H1 (cell line): ENCODE data around the gene TMEM150B. TPM values are rescaled to one million over a fixed set of nuclear protein-coding genes. Genes with fewer than 3 reads are reported as not detected.

Experiments
- CTCF ChIA-PET: fragments of 300-600 bp; sonication (Branson Sonifier 250); formaldehyde crosslinking; loops from one replicate; lab custom pipeline; 2021; ENCODE audit not compliant: partially characterized antibody; lab: Charles Lee
- POLR2A ChIA-PET: fragments of 300-600 bp; sonication (Branson Sonifier 250); formaldehyde crosslinking; loops from one replicate; lab custom pipeline; 2021; ENCODE audit warnings: inconsistent platforms; ENCODE audit not compliant: partially characterized antibody; lab: Charles Lee
- DNase-seq, 2 experiments: peaks; one replicate each; pipeline versions ENCODE4 v3.0.0 to v3.0.0-alpha.2; 2010 to 2022; ENCODE audit warnings: low spot score in 2 of 2, low read depth in 1 of 2, mixed read lengths in 1 of 2
- FAIRE-seq: peaks from 2 replicates; lab custom pipeline; 2011; peaks lifted over from hg19 to GRCh38; lab: Jason Lieb, UNC
- H2AFZ ChIP-seq: 2 replicates; pipeline ENCODE4 v1.8.1; 2012; ENCODE audit warnings: low read length, inconsistent platforms
- H2AK5ac ChIP-seq: 2 replicates; pipeline ENCODE4 v1.6.1; 2013; ENCODE audit warnings: low read depth, low read length
- H2BK120ac ChIP-seq: replicated peaks from 2 replicates; pipeline ENCODE3; 2013; ENCODE audit warnings: low read depth, low read length, inconsistent platforms
- H2BK12ac ChIP-seq: 2 replicates; pipeline ENCODE4 v1.6.1; 2013; ENCODE audit warnings: low read depth, low read length
- H2BK15ac ChIP-seq: 2 replicates; pipeline ENCODE4 v1.6.1; 2013; ENCODE audit warnings: low read length
- H2BK20ac ChIP-seq: 2 replicates; pipeline ENCODE4 v1.6.1; 2013; ENCODE audit warnings: low read length
- H2BK5ac ChIP-seq: 2 replicates; pipeline ENCODE4 v1.6.1; 2013; ENCODE audit warnings: low read depth, low read length
- H3K14ac ChIP-seq: 2 replicates; pipeline ENCODE4 v1.6.1; 2013; ENCODE audit warnings: inconsistent platforms; ENCODE audit not compliant: insufficient read length
- H3K18ac ChIP-seq: 2 replicates; pipeline ENCODE4 v1.6.1; 2013; ENCODE audit warnings: low read length; ENCODE audit errors: extremely low read depth
- H3K23ac ChIP-seq: 2 replicates; pipeline ENCODE4 v1.6.1; 2013; ENCODE audit warnings: inconsistent platforms; ENCODE audit not compliant: insufficient read length
- H3K23me2 ChIP-seq: 2 replicates; pipeline ENCODE4 v1.6.1; 2013; ENCODE audit warnings: low read depth, low read length
- H3K27ac ChIP-seq: 2 replicates; pipeline ENCODE4 v1.6.1; 2011; ENCODE audit warnings: low read depth, low read length, inconsistent platforms
- H3K27me3 ChIP-seq, 4 experiments: replicated peaks in 1 of 4; 1 replicate in 1 of 4; 2 replicates in 3 of 4; pipeline versions ENCODE4 v1.6.1 to v1.8.1; 2011 to 2013; ENCODE audit warnings: low read length in 3 of 4, mild to moderate bottlenecking in 3 of 4, inconsistent platforms in 2 of 4, mixed read lengths in 2 of 4, moderate library complexity in 1 of 4; ENCODE audit not compliant: control insufficient read depth in 3 of 4, insufficient read depth in 3 of 4; ENCODE audit errors: extremely low read depth in 1 of 4
- H3K36me3 ChIP-seq, 4 experiments: 2 replicates each; pipeline versions ENCODE4 v1.6.1 to v1.8.1; 2011 to 2013; ENCODE audit warnings: mild to moderate bottlenecking in 4 of 4, low read length in 3 of 4, moderate library complexity in 2 of 4, control low read depth in 1 of 4, inconsistent platforms in 1 of 4; ENCODE audit not compliant: insufficient read depth in 4 of 4, control insufficient read depth in 2 of 4
- H3K4ac ChIP-seq: replicated peaks from 2 replicates; pipeline ENCODE3; 2013; ENCODE audit warnings: low read length, low read depth, mixed read lengths, inconsistent platforms; ENCODE audit not compliant: insufficient read length
- H3K4me1 ChIP-seq, 4 experiments: replicated peaks in 1 of 4; 1 replicate in 1 of 4; 2 replicates in 3 of 4; pipeline versions ENCODE4 v1.6.1 to v1.8.1; 2011 to 2013; ENCODE audit warnings: low read length in 3 of 4, inconsistent platforms in 2 of 4, mixed read lengths in 1 of 4; ENCODE audit not compliant: insufficient read depth in 4 of 4, control insufficient read depth in 3 of 4
- H3K4me2 ChIP-seq, 2 experiments: 2 replicates each; pipeline versions ENCODE4 v1.6.1 to v1.8.1; 2011 to 2013; ENCODE audit warnings: low read depth in 2 of 2, low read length in 2 of 2, control low read depth in 1 of 2, inconsistent platforms in 1 of 2, mild to moderate bottlenecking in 1 of 2; ENCODE audit not compliant: insufficient read depth in 1 of 2
- H3K4me3 ChIP-seq, 4 experiments: fragments of 200-600, 300-600 bp in 1 of 4; sonication (generic), shearing (Covaris generic), sonication (Bioruptor Twin) in 1 of 4; 2 replicates each; pipeline versions ENCODE4 v1.5.1 to v1.8.1; 2011 to 2016; ENCODE audit warnings: low read length in 4 of 4, low read depth in 3 of 4, control low read depth in 2 of 4, inconsistent platforms in 2 of 4, mild to moderate bottlenecking in 2 of 4, mixed read lengths in 1 of 4, moderate library complexity in 1 of 4; ENCODE audit not compliant: insufficient read depth in 2 of 4; ENCODE audit errors: extremely low read depth in 1 of 4
- H3K56ac ChIP-seq: replicated peaks from 2 replicates; pipeline ENCODE3; 2013; ENCODE audit warnings: low read depth, mild to moderate bottlenecking, mixed read lengths, low read length, inconsistent platforms; ENCODE audit not compliant: insufficient read length
- H3K79me1 ChIP-seq: 2 replicates; pipeline ENCODE4 v1.6.1; 2013; ENCODE audit warnings: low read depth, low read length, control low read depth
- H3K79me2 ChIP-seq, 2 experiments: 2 replicates each; pipeline versions ENCODE4 v1.6.1 to v1.8.1; 2012 to 2013; ENCODE audit warnings: low read length in 2 of 2, mild to moderate bottlenecking in 2 of 2, inconsistent platforms in 1 of 2; ENCODE audit not compliant: insufficient read depth in 2 of 2, control insufficient read depth in 1 of 2
- H3K9ac ChIP-seq, 4 experiments: replicated peaks in 1 of 4; 1 replicate in 1 of 4; 2 replicates in 3 of 4; pipeline versions ENCODE4 v1.6.1 to v1.8.1; 2011 to 2013; ENCODE audit warnings: low read depth in 3 of 4, low read length in 3 of 4, control low read depth in 2 of 4, mild to moderate bottlenecking in 2 of 4, moderate library complexity in 2 of 4, inconsistent platforms in 1 of 4; ENCODE audit errors: extremely low read depth in 1 of 4
- H3K9me3 ChIP-seq, 2 experiments: 2 replicates each; pipeline versions ENCODE4 v1.6.1 to v1.8.1; 2012 to 2013; ENCODE audit warnings: mild to moderate bottlenecking in 2 of 2, moderate library complexity in 2 of 2, control low read depth in 1 of 2, inconsistent platforms in 1 of 2, low read depth in 1 of 2, low read length in 1 of 2, mixed read lengths in 1 of 2; ENCODE audit not compliant: insufficient read depth in 2 of 2
- H4K20me1 ChIP-seq, 2 experiments: replicated peaks in 1 of 2; 2 replicates each; pipeline versions ENCODE3 to v1.8.1; 2011 to 2013; ENCODE audit warnings: inconsistent platforms in 2 of 2, low read length in 2 of 2, mild to moderate bottlenecking in 1 of 2; ENCODE audit not compliant: insufficient read depth in 2 of 2, control insufficient read depth in 1 of 2
- H4K5ac ChIP-seq: 2 replicates; pipeline ENCODE4 v1.6.1; 2013; ENCODE audit warnings: low read length, low read depth, mixed read lengths, inconsistent platforms; ENCODE audit not compliant: insufficient read length
- H4K8ac ChIP-seq: 2 replicates; pipeline ENCODE4 v1.8.0; 2013; ENCODE audit warnings: mild to moderate bottlenecking, moderate library complexity, low read length, inconsistent platforms; ENCODE audit not compliant: insufficient read depth; ENCODE audit errors: extremely low read depth
- H4K91ac ChIP-seq: replicated peaks from 2 replicates; pipeline ENCODE3; 2013; ENCODE audit warnings: low read length, mixed read lengths, inconsistent platforms; ENCODE audit not compliant: insufficient read length
- ASH2L ChIP-seq: fragments of 200-600, 300-600 bp; sonication (generic); IDR thresholded peaks from one replicate; pipeline ENCODE4 v1.7.1; 2017; ENCODE audit warnings: low read length
- CBX5 ChIP-seq: fragments of 300-800, 300-1000 bp; sonication (generic); IDR thresholded peaks from 2 replicates; pipeline ENCODE4 v1.7.1; 2016; ENCODE audit warnings: antibody characterized with exemption, low read length, low read depth
- EP300 ChIP-seq, 2 experiments: IDR thresholded peaks; 1 replicate in 1 of 2; 2 replicates in 1 of 2; pipeline ENCODE4 v1.6.1; 2011 to 2012; ENCODE audit warnings: low read depth in 2 of 2, low read length in 2 of 2, mild to moderate bottlenecking in 2 of 2, borderline replicate concordance in 1 of 2, inconsistent platforms in 1 of 2, moderate library complexity in 1 of 2
- POU5F1 ChIP-seq: IDR thresholded peaks from 2 replicates; pipeline ENCODE4 v1.6.1; 2011; ENCODE audit warnings: low read depth, mild to moderate bottlenecking, low read length, moderate library complexity
- SP2 ChIP-seq: IDR thresholded peaks from 2 replicates; pipeline ENCODE4 v1.6.1; 2012; ENCODE audit warnings: mild to moderate bottlenecking, low read length, inconsistent platforms
- TAF1 ChIP-seq: IDR thresholded peaks from 2 replicates; pipeline ENCODE4 v1.6.1; 2011; ENCODE audit warnings: mild to moderate bottlenecking, low read depth, low read length
- WGBS, 2 experiments: shearing (Covaris generic) in 1 of 2; methylation state at CpG; one replicate each; pipeline versions ENCODE4 v1.1.6 to v1.1.7; 2013 to 2015; ENCODE audit warnings: low lambda C conversion rate in 2 of 2, mixed read lengths in 2 of 2, inconsistent platforms in 1 of 2, low coverage in 1 of 2, missing lambda C conversion rate in 1 of 2; ENCODE audit not compliant: insufficient replicate concordance in 2 of 2, insufficient coverage in 1 of 2, insufficient read length in 1 of 2; ENCODE audit errors: extremely low coverage in 1 of 2, missing lambda C conversion rate in 1 of 2; 5-methylcytosine and 5-hydroxymethylcytosine counted together
- polyA plus RNA-seq, 7 experiments: library from polyadenylated mRNA; depleted of rRNA in 3 of 7; stranded (reverse) in 5 of 7; unstranded in 2 of 7; fragments of >200 nt in 5 of 7; fragments of 200-250 nt in 2 of 7; gene quantifications; 1 replicate in 5 of 7; 2 replicates in 1 of 7; 4 replicates in 1 of 7; pipeline versions ENCODE4 v1.2.1 to v1.2.3, GENCODE V29; 2011 to 2013; ENCODE audit warnings: missing spikeins in 2 of 7, mixed read lengths in 2 of 7
- total RNA-seq: library from RNA; stranded (reverse); fragmentation: NEBNext Ultra II Directional; extraction: Animal tissue kit (Norgen Biotek cat#: 25700); gene quantifications from 2 replicates; pipeline ENCODE4 v1.2.1, GENCODE V29; 2021
- TF ChIP-seq, protein P1 (sequence below): IDR thresholded peaks from 2 replicates; pipeline ENCODE4 v1.6.1; 2012; ENCODE audit warnings: low read length, inconsistent platforms

Gene TMEM150B
- total and polyA plus RNA-seq, 2 of the 8 experiments (the other 6 are each of a cell fraction or from before 2014, with no cell fraction given), result 0.41 to 0.91 TPM

DNA sequence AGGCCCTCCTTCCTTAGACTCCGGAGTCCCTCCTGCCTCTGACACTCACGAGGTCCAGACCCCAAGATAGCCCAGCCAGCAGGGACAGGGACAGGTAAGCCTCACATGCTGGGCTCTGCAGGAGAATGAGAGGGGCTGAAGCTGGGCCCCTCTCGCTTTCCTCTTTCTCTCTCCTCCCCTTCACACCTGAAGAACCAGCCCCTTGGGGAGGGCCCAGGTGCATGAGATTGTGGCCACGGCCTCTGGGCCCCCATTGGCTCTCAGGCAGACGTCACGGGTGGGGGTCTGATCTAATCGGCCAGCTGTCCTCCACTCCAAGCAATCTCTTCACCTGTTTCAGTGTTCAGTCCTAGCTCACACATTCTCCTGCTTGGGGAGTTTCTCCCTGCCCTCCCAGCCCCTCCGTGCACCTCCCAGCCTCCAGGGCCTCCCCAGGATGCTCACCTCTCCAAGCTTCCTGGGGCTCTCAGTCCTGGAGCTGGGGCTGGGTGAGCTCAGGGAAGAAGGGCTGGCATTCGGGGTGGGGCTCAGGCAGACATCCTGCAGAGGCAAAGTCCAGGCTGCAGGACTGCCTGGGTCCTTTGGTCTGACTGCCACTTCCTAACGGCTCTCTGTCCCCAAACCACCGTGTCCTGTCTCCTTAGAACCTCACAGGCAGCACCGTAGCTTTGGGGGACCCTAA, 2.8 kb downstream of the TMEM150B start:
- TF ChIP-seq CBX5 (no peak), EP300 (IDR thresholded peaks at IDR 0.05; ENCODE audit: borderline replicate concordance in 1 of 2, low read depth in 2 of 2, low read length in 2 of 2) (no peak), POU5F1 (no peak), ASH2L (no peak), TAF1 (no peak), SP2 (no peak)
- TF ChIP-seq, protein P1, sequence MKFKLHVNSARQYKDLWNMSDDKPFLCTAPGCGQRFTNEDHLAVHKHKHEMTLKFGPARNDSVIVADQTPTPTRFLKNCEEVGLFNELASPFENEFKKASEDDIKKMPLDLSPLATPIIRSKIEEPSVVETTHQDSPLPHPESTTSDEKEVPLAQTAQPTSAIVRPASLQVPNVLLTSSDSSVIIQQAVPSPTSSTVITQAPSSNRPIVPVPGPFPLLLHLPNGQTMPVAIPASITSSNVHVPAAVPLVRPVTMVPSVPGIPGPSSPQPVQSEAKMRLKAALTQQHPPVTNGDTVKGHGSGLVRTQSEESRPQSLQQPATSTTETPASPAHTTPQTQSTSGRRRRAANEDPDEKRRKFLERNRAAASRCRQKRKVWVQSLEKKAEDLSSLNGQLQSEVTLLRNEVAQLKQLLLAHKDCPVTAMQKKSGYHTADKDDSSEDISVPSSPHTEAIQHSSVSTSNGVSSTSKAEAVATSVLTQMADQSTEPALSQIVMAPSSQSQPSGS, result no peak
- FAIRE-seq, result no peak
- Histone ChIP-seq H4K8ac (no peak overlapping the region), H3K14ac (no peak overlapping the region), H2BK15ac (no peak overlapping the region), H3K4ac (no peak overlapping the region), H3K4me3 (no peak overlapping the region), H3K36me3 (no peaks in the 10 kb centered on the region), H3K4me2 (no peak overlapping the region; a peak in 1 of 4 replicates), H3K23ac (no peak overlapping the region), H2BK120ac (no peak overlapping the region), H3K79me2 (no peaks in the 10 kb centered on the region), H3K9ac (no peak overlapping the region; a peak in 1 of 7 replicates), H3K27ac (no peak overlapping the region), H2BK20ac (no peak overlapping the region), H4K20me1 (no peaks in the 10 kb centered on the region), H2BK12ac (peak overlapping the region; percentile 50; the same call in 1 of the 2 replicates), H2AFZ (no peak overlapping the region), H4K91ac (no peak overlapping the region), H2BK5ac (no peak overlapping the region), H3K56ac (no peak overlapping the region), H3K18ac (no peak overlapping the region; the same call in 1 of the 2 replicates), H3K23me2 (peaks cover 2% of the 10 kb centered on the region; the same call in 1 of the 2 replicates), H4K5ac (no peak overlapping the region), H3K9me3 (no peaks in the 10 kb centered on the region), H3K27me3 (no peaks in the 10 kb centered on the region), H3K4me1 (peaks cover 0 to 10% (median 5%) of the 10 kb centered on the region in 4 experiments; a peak in 6 of 7 replicates), H3K79me1 (no peaks in the 10 kb centered on the region), H2AK5ac (0 out of 2 replicates have a peak overlapping the region, but pooled peaks have one; percentile 86)
- no peak for DNase-seq
- POLR2A ChIA-PET, result interaction anchor here (0.7 to 4.3 kb wide), 15 partner anchors 9 to 277 kb away, joined by 3 to 23 read pairs (median 5); partner anchors contain the start of genes FIZ1, KMT5C, UBE2S and ZNF524
- CTCF ChIA-PET, result interaction anchor here (0.6 to 2.7 kb wide), 6 partner anchors 11 to 401 kb away, joined by 3 to 18 read pairs (median 10); partner anchors contain the start of gene TMEM238
- WGBS, 2 experiments, result 75% methylated on average over 11 of the region's 12 CpGs; no CpG with 5 or more reads in 1 of the 2 experiments
